HG02763 (cell line): ENCODE data around the gene PCDHB15.
"Not testable (repeated sequence)": the region's sequence is repeated elsewhere in the genome, so short reads cannot be mapped to it uniquely, and the experiment has no call there.

ENCODE experiments used
- ATAC-seq: cut with Tn5 transposase; IDR thresholded peaks from one replicate; pipeline ENCODE4 v1.9.1; 2021; ENCODE audit warnings: mild to moderate bottlenecking, moderate library complexity; ENCODE audit not compliant: unreplicated experiment

PCDHB15 gene

DNA sequence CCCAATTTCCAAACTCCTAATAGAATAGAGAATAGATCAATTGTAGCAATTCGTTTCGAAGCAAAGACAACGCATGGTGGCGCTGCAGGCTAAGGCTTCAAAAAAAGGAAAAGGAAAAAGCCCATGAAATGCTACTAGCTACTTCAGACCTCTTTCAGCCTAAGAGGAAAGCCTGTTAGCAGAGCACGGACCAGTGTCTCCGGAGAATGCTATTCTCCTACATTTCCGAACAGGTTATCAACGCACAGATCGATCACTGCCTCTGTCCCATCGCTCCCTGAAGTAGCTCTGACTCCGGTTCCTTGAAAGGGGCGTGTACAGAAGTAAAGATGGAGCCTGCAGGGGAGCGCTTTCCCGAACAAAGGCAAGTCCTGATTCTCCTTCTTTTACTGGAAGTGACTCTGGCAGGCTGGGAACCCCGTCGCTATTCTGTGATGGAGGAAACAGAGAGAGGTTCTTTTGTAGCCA, at the start of gene PCDHB15:
TSS of gene PCDHB15 (plus strand) at position 146 of the 468 bp plus-strand sequence. CDS start at position 330, 184 bp downstream.
- ATAC-seq = no peak

DNA sequence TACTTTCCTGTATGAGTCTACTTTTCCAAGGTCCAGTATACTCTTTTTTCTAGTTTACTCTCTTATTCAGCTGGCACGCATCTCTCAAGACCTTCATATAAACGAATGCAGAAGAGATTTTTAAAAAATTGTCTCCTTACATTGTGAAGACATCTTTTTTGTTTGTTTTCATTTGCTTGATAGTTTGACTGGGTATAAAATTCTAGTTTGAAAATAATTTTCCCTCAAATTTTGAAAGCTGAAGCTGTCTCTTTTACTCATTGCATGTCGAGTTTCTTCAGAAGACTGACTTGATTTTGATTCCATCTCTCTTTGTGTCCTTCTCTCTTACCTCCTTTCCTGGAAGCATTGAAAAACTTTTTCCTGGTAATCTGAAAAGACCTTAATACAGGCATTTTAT, 48.8 kb upstream of the PCDHB15 start:
- no peak for ATAC-seq

DNA sequence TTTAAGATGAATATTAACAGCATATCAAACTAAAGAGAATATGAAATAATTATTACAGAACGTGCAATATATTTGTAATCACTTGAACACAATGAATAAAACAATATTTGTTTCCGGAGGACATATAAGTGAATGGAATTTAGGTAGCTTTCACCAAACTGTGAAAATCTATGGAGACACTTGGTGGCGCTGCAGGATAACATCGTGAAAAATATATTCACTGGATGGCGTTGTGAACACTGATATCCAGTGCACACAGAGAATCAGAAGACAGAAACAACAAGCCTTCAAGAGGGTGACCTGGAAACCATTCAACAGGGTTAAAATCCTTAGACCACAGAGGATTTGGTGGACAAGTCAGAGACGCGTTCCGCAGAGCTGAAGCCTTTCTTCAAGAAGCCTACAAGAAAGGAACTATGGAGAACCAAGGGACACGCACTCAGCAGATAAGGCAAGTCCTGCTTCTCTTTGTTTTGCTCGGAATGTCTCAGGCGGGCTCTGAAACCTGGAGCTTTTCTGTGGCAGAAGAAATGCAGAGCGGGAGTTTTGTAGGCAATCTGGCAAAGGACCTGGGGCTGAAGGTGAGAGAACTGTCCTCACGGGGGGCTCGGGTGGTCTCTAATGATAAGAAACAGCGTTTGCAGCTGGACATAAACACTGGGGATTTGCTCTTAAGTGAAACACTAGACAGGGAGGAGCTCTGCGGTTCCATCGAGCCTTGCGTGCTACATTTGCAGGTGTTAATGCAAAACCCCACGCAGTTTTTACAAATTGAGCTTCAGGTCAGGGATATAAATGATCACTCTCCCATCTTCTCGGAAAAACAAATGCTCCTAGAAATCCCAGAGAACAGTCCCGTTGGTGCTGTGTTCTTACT, 45.6 kb upstream of the PCDHB15 start, which contains the start of gene PCDHB11:
TSS of gene PCDHB11 (plus strand) at position 269 of the 877 bp plus-strand sequence. CDS start at position 417, 148 bp downstream.
- no peak for ATAC-seq

DNA sequence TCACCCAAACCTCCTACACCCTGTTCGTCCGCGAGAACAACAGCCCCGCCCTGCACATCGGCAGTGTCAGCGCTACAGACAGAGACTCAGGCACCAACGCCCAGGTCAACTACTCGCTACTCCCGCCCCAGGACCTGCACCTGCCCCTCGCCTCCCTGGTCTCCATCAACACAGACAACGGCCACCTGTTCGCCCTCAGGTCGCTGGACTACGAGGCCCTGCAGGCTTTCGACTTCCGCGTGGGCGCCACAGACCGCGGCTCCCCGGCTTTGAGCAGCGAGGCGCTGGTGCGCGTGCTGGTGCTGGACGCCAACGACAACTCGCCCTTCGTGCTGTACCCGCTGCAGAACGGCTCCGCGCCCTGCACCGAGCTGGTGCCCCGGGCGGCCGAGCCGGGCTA, 44.1 kb upstream of the PCDHB15 start:
- not testable (repeated sequence) for ATAC-seq

DNA sequence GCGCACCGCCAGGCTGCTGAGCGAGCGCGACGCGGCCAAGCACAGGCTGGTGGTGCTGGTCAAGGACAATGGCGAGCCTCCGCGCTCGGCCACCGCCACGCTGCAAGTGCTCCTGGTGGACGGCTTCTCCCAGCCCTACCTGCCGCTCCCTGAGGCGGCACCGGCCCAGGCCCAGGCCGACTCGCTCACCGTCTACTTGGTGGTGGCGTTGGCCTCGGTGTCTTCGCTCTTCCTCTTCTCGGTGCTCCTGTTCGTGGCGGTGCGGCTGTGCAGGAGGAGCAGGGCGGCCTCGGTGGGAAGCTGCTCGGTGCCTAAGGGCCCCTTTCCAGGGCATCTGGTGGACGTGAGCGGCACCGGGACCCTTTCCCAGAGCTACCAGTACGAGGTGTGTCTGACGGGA, 43.5 kb upstream of the PCDHB15 start:
- ATAC-seq = not testable (repeated sequence)

- ATAC-seq = no peak
These were observed 36.7 kb upstream of the PCDHB15 start, which contains the start of gene PCDHB12 for GRCh38 chr5:141208478-141208877. PCDHB12 (plus strand) TSS chr5:141208719; CDS start chr5:141208908, 189 bp downstream.

GRCh38 chr5:141210281-141210680, 34.9 kb upstream of the PCDHB15 start:
- not testable (repeated sequence) for ATAC-seq

DNA sequence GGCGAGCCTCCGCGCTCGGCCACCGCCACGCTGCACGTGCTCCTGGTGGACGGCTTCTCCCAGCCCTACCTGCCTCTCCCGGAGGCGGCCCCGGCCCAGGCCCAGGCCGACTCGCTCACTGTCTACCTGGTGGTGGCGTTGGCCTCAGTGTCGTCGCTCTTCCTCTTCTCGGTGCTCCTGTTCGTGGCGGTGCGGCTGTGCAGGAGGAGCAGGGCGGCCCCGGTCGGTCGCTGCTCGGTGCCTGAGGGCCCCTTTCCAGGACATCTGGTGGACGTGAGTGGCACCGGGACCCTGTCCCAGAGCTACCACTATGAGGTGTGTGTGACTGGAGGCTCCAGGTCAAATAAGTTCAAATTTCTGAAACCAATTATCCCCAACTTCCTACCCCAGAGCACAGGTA, 34.3 kb upstream of the PCDHB15 start:
- ATAC-seq = not testable (repeated sequence)

DNA sequence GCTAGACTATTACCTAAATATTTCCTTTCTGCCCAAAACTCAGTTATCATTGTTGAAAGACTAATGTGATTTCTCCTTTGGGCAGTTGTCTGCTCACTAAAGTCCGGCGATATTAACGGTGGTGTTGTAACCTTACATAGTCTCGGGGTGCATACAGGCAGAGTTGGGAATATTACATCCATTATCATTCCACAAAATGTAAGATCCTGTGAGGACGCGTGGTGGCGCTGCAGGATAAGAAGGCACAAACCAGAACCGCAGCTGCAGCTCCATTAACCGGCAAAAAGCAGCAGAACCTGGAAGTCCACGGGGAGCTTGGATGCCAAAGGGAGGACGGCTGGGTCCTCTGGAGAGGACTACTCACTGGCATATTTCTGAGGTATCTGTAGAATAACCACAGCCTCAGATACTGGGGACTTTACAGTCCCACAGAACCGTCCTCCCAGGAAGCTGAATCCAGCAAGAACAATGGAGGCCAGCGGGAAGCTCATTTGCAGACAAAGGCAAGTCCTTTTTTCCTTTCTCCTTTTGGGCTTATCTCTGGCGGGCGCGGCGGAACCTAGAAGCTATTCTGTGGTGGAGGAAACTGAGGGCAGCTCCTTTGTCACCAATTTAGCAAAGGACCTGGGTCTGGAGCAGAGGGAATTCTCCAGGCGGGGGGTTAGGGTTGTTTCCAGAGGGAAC, 31.4 kb upstream of the PCDHB15 start, which contains the start of gene PCDHB13:
TSS of gene PCDHB13 (plus strand) at position 264 of the 684 bp plus-strand sequence. CDS start at position 469, 205 bp downstream.
- not testable (repeated sequence) for ATAC-seq

GRCh38 chr5:141214583-141214982, 30.6 kb upstream of the PCDHB15 start:
- ATAC-seq = not testable (repeated sequence)

- ATAC-seq = not testable (repeated sequence)
These were observed 29.7 kb upstream of the PCDHB15 start for GRCh38 chr5:141215504-141215903.

GRCh38 chr5:141216035-141216434, 29.2 kb upstream of the PCDHB15 start:
- not testable (repeated sequence) for ATAC-seq

DNA sequence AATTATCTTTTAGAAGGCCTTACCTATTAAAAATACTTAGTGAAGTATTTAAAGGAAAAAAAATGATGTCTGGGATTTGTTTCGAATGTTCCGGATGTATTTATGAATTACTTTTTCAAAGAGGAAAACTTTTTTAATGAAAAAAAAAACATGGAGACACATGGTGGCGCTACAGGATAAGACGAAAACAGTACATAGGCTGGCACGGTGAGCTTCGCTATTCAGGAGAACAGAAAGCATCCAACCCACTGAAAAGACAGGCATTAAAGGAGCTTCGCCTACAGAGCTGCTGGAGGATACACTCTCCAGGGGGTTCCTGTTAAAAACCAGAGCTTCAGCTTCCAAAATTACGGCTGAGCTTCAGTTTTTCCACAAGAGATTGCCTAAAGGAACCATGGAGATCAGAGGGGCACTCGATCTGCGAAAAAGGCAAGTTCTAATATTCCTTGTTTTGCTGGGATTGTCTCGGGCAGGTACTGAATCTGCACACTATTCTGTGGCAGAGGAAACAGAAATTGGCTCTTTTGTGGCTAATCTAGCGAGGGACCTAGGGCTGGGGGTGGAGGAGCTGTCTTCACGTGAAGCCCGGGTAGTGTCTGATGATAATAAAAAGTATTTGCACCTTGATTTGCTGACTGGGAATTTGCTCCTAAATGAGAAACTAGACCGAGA, 21.9 kb upstream of the PCDHB15 start, which contains the start of gene PCDHB14:
TSS of gene PCDHB14 (plus strand) at position 232 of the 672 bp plus-strand sequence. CDS start at position 395, 163 bp downstream.
- no peak for ATAC-seq

GRCh38 chr5:141224844-141225243, 20.4 kb upstream of the PCDHB15 start:
- ATAC-seq = not testable (repeated sequence)

DNA sequence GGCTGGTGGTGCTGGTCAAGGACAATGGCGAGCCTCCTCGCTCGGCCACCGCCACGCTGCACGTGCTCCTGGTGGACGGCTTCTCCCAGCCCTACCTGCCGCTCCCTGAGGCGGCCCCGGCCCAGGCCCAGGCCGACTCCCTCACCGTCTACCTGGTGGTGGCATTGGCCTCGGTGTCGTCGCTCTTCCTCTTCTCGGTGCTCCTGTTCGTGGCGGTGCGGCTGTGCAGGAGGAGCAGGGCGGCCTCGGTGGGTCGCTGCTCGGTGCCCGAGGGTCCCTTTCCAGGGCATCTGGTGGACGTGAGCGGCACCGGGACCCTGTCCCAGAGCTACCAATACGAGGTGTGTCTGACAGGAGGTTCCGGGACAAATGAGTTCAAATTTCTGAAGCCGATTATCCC, 19.8 kb upstream of the PCDHB15 start:
- ATAC-seq = not testable (repeated sequence)

GRCh38 chr5:141234109-141234667, 11.0 kb upstream of the PCDHB15 start:
- ATAC-seq = no peak

DNA sequence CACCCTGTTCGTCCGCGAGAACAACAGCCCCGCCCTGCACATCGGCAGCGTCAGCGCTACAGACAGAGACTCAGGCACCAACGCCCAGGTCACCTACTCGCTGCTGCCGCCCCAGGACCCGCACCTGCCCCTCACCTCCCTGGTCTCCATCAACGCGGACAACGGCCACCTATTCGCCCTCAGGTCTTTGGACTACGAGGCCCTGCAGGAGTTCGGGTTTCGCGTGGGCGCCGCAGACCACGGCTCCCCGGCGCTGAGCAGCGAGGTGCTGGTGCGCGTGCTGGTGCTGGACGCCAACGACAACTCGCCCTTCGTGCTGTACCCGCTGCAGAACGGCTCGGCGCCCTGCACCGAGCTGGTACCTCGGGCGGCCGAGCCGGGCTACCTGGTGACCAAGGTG, 9.3 kb upstream of the PCDHB15 start:
- not testable (repeated sequence) for ATAC-seq

- ATAC-seq = no peak
These were observed 8.5 kb upstream of the PCDHB15 start for GRCh38 chr5:141236516-141237313.

DNA sequence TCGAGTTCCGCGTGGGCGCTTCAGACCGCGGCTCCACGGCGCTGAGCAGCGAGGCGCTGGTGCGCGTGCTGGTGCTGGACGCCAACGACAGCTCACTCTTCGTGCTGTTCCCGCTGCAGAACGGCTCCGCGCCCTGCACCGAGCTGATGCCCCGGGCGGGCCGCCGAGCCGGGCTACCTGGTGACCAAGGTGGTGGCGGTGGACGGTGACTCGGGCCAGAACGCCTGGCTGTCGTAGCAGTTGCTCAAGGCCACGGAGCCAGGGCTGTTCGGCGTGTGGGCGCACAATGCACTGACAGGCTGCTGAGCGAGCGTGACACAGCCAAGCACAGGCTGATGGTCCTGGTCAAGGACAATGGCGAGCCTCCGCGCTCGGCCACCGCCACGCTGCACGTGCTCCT, 3.7 kb upstream of the PCDHB15 start:
- no peak for ATAC-seq
